B cell (primary cell): Measurements from ENCODE around the gene EXOC1. TPM values are rescaled to one million over a fixed set of nuclear protein-coding genes. Genes with fewer than 3 reads are reported as not detected.

Source experiments
- ATAC-seq: fragments of 200-7000 bp; cut with Tn5 transposase; one replicate; pipeline ENCODE4 v1.10.0; 2021; ENCODE audit warnings: low read depth, mild to moderate bottlenecking, moderate number of reproducible peaks, moderate library complexity
- CTCF ChIA-PET: fragments of 350-600 bp; sonication (Branson Sonifier 250); formaldehyde crosslinking; loops from one replicate; lab custom pipeline; 2021; ENCODE audit warnings: antibody characterized with exemption, inconsistent platforms; lab: Charles Lee
- POLR2A ChIA-PET: fragments of 350-600 bp; sonication (Branson Sonifier 250); formaldehyde crosslinking; loops from one replicate; lab custom pipeline; 2021; ENCODE audit warnings: antibody characterized with exemption; lab: Charles Lee
- DNase-seq: peaks from one replicate; pipeline ENCODE4 v3.0.0; 2013
- H2AFZ ChIP-seq: 2 replicates; pipeline ENCODE4 v1.6.1; 2012; ENCODE audit warnings: mild to moderate bottlenecking, low read depth, low read length; ENCODE audit not compliant: insufficient read depth, poor library complexity, severe bottlenecking
- H3K27ac ChIP-seq, 2 donors: 1 replicate in 1 of 2; 2 replicates in 1 of 2; pipeline ENCODE4 v1.5.1; 2012 to 2013; ENCODE audit warnings: low read length in 2 of 2, mild to moderate bottlenecking in 2 of 2, moderate library complexity in 1 of 2
- H3K27me3 ChIP-seq, 4 experiments: fragments of 200-600 bp in 1 of 4; sonication (generic) in 1 of 4; replicated peaks in 1 of 4; 1 replicate in 2 of 4; 2 replicates in 2 of 4; pipeline versions ENCODE4 v1.6.1 to v1.7.0; 2013 to 2016; ENCODE audit warnings: low read length in 3 of 4, mild to moderate bottlenecking in 2 of 4, mixed read lengths in 1 of 4, moderate library complexity in 1 of 4; ENCODE audit not compliant: insufficient read depth in 4 of 4, control insufficient read depth in 3 of 4; ENCODE audit errors: control extremely low read depth in 1 of 4
- H3K36me3 ChIP-seq, 2 experiments: replicated peaks in 1 of 2; 1 replicate in 1 of 2; 2 replicates in 1 of 2; pipeline versions ENCODE4 v1.6.1 to v1.7.1; 2013; ENCODE audit warnings: low read length in 1 of 2; ENCODE audit not compliant: insufficient read depth in 2 of 2, control insufficient read depth in 1 of 2; ENCODE audit errors: control extremely low read depth in 1 of 2, extremely low read depth in 1 of 2
- H3K4me1 ChIP-seq, 2 donors: fragments of 200-600 bp in 1 of 2; sonication (generic) in 1 of 2; 1 replicate in 1 of 2; 2 replicates in 1 of 2; pipeline versions ENCODE4 v1.5.1 to v1.6.1; 2013 to 2017; ENCODE audit warnings: low read length in 2 of 2; ENCODE audit not compliant: control insufficient read depth in 2 of 2, insufficient read depth in 2 of 2
- H3K4me2 ChIP-seq: replicated peaks from 2 replicates; pipeline ENCODE3; 2012; ENCODE audit warnings: mild to moderate bottlenecking, low read depth, low read length; ENCODE audit not compliant: poor library complexity, severe bottlenecking
- H3K4me3 ChIP-seq, 5 experiments: fragments of 200-600 bp in 1 of 5; sonication (generic) in 1 of 5; 1 replicate in 3 of 5; 2 replicates in 2 of 5; pipeline versions ENCODE4 v1.5.1 to v1.7.0; 2011 to 2016; ENCODE audit warnings: low read length in 4 of 5, mild to moderate bottlenecking in 4 of 5, low read depth in 2 of 5, control low read depth in 1 of 5, moderate library complexity in 1 of 5; ENCODE audit not compliant: insufficient read depth in 1 of 5; ENCODE audit errors: control extremely low read depth in 1 of 5, extremely low read depth in 1 of 5
- H3K79me2 ChIP-seq: fragments of 200-600 bp; sonication (generic); one replicate; pipeline ENCODE4 v1.6.0; 2016; ENCODE audit warnings: low read length; ENCODE audit not compliant: control insufficient read depth, insufficient read depth
- H3K9ac ChIP-seq: fragments of 200-600 bp; sonication (generic); 2 replicates; pipeline ENCODE4 v1.6.1; 2017; ENCODE audit warnings: mild to moderate bottlenecking, low read length, moderate library complexity
- H3K9me3 ChIP-seq, 3 donors: one replicate each; pipeline versions ENCODE4 v1.6.1 to v1.7.1; 2013; ENCODE audit warnings: low read length in 2 of 3; ENCODE audit not compliant: control insufficient read depth in 2 of 3, insufficient read depth in 1 of 3; ENCODE audit errors: control extremely low read depth in 1 of 3
- H4K20me1 ChIP-seq: 2 replicates; pipeline ENCODE4 v1.6.0; 2012; ENCODE audit warnings: mild to moderate bottlenecking, low read length; ENCODE audit not compliant: insufficient read depth, control insufficient read depth, poor library complexity, severe bottlenecking
- H3K27ac Mint-ChIP-seq: one replicate; pipeline ENCODE4 v1.8.0; 2021; ENCODE audit warnings: mixed read lengths
- H3K27me3 Mint-ChIP-seq: one replicate; pipeline ENCODE4 v1.8.0; 2021; ENCODE audit warnings: mixed read lengths
- H3K4me1 Mint-ChIP-seq: one replicate; pipeline ENCODE4 v1.8.0; 2021; ENCODE audit warnings: mixed read lengths
- H3K4me3 Mint-ChIP-seq: one replicate; pipeline ENCODE4 v1.8.0; 2021; ENCODE audit warnings: mixed read lengths
- H3K9me3 Mint-ChIP-seq: one replicate; pipeline ENCODE4 v1.8.0; 2022; ENCODE audit warnings: mixed read lengths; ENCODE audit not compliant: insufficient read depth
- CTCF ChIP-seq: fragments of 200-600 bp; IDR thresholded peaks from one replicate; pipeline ENCODE4 v1.8.0; 2022; ENCODE audit warnings: antibody characterized with exemption, mild to moderate bottlenecking
- EZH2 ChIP-seq: IDR thresholded peaks from 2 replicates; pipeline ENCODE4 v1.6.1; 2012; ENCODE audit warnings: borderline replicate concordance, low read depth, mild to moderate bottlenecking, moderate library complexity, low read length; ENCODE audit not compliant: insufficient read depth, poor library complexity, severe bottlenecking
- WGBS: methylation state at CpG from one replicate; pipeline ENCODE4 v1.1.5; 2013; ENCODE audit warnings: missing lambda C conversion rate; ENCODE audit not compliant: insufficient coverage; 5-methylcytosine and 5-hydroxymethylcytosine counted together
- intact Hi-C: fragments of 100-400 bp; cut with micrococcal nuclease; formaldehyde crosslinking; loops from one replicate; pipeline ENCODE4 v1.10.0; 2022
- polyA plus RNA-seq: library from polyadenylated mRNA; depleted of rRNA; stranded (reverse); fragments of >200 nt; gene quantifications from 2 replicates; pipeline ENCODE4 v1.2.3, GENCODE V29; 2012
- total RNA-seq, 2 donors: library from RNA; stranded (reverse); fragments of 120-200 nt in 1 of 2; gene quantifications; 1 replicate in 1 of 2; 2 replicates in 1 of 2; pipeline versions ENCODE4 v1.2.3 to v1.2.4, GENCODE V29; 2013 to 2022

EXOC1 gene
- total and polyA plus RNA-seq, 2 donors (not counting 1 experiment from before 2014, with no cell fraction given): 10.0 to 42.5 TPM

- no peaks in the 10 kb centered on the region for H3K4me1 Mint-ChIP-seq
These were observed 45.9 kb upstream of the EXOC1 start for GRCh38 chr4:55807556-55807955.

GRCh38 chr4:55808186-55808585, 45.3 kb upstream of the EXOC1 start:
- no peak overlapping the region for H3K27ac Mint-ChIP-seq
- ATAC-seq (no peak), DNase-seq (no peak)
- intact Hi-C loops: no loop called here
- POLR2A ChIA-PET: no interaction called here
- no peak overlapping the region for H3K4me2 ChIP-seq
- no peaks in the 10 kb centered on the region for H4K20me1 ChIP-seq
- no peaks in the 10 kb centered on the region for H3K4me1 ChIP-seq
- no peaks in the 10 kb centered on the region for H3K9me3 ChIP-seq
- WGBS: no CpG with 5 or more reads among the region's 2 CpGs
- H3K79me2 ChIP-seq: no peaks in the 10 kb centered on the region
- no peak overlapping the region for H3K9ac ChIP-seq
- peaks cover 45% of the 10 kb centered on the region for H3K27me3 Mint-ChIP-seq
- no peaks in the 10 kb centered on the region for H3K9me3 Mint-ChIP-seq
- H2AFZ ChIP-seq: no peak overlapping the region
- H3K27ac ChIP-seq: no peak overlapping the region
- H3K4me3 Mint-ChIP-seq: no peak overlapping the region
- CTCF ChIA-PET: no interaction called here
- H3K36me3 ChIP-seq: no peaks in the 10 kb centered on the region
- no peak overlapping the region for H3K4me3 ChIP-seq
- H3K27me3 ChIP-seq: peaks cover 0 to 2% (median 0%) of the 10 kb centered on the region in 4 experiments
- TF ChIP-seq CTCF (no peak), EZH2 (no peak)
- no peaks in the 10 kb centered on the region for H3K4me1 Mint-ChIP-seq

More at GRCh38 chr4:55807556-55807955, 45.9 kb upstream of the EXOC1 start:
- H3K27ac Mint-ChIP-seq: no peak overlapping the region
- no peak overlapping the region for H3K27ac ChIP-seq
- H3K36me3 ChIP-seq: no peaks in the 10 kb centered on the region
- no peak for TF ChIP-seq CTCF
- TF ChIP-seq EZH2: no peak
- DNase-seq: no peak
- peaks cover 0 to 2% (median 0%) of the 10 kb centered on the region in 4 experiments for H3K27me3 ChIP-seq
- no peaks in the 10 kb centered on the region for H3K4me1 ChIP-seq
- ATAC-seq: no peak
- peaks cover 40% of the 10 kb centered on the region for H3K27me3 Mint-ChIP-seq
- H3K79me2 ChIP-seq: no peaks in the 10 kb centered on the region
- no peaks in the 10 kb centered on the region for H4K20me1 ChIP-seq
- no peak overlapping the region for H3K9ac ChIP-seq
- intact Hi-C loops: no loop called here
- H3K9me3 Mint-ChIP-seq: no peaks in the 10 kb centered on the region
- no peak overlapping the region for H2AFZ ChIP-seq
- no peak overlapping the region for H3K4me3 ChIP-seq
- ChIA-PET CTCF (no interaction called here), POLR2A (no interaction called here)
- no peak overlapping the region for H3K4me3 Mint-ChIP-seq
- no peak overlapping the region for H3K4me2 ChIP-seq
- H3K9me3 ChIP-seq: no peaks in the 10 kb centered on the region
